Ramos (cell line): ENCODE results near the gene RGS12.

Source experiments
- in situ Hi-C: fragments of 300-500 bp; cut with MboI; formaldehyde crosslinking; loops from one replicate; pipeline ENCODE4 v1.14.3; 2022; ENCODE audit warnings: low sequenced_read_pairs; ENCODE audit not compliant: unreplicated experiment

The RGS12 gene

GRCh38 chr4:3252831-3253641 lies 39.8 kb upstream of the RGS12 start:
- in situ Hi-C loops = no loop called here

GRCh38 chr4:3253808-3254207 lies 39.0 kb upstream of the RGS12 start:
- in situ Hi-C loops = no loop called here

GRCh38 chr4:3254302-3255131 lies 38.3 kb upstream of the RGS12 start:
- in situ Hi-C loops = no loop called here

- in situ Hi-C loops = no loop called here
Measured at GRCh38 chr4:3255611-3256186, 37.1 kb upstream of the RGS12 start.

- in situ Hi-C loops = no loop called here
Measured at GRCh38 chr4:3256230-3257102, 36.4 kb upstream of the RGS12 start.

GRCh38 chr4:3257103-3257555 lies 35.7 kb upstream of the RGS12 start:
- in situ Hi-C loops = no loop called here

- in situ Hi-C loops = no loop called here
Measured at GRCh38 chr4:3257556-3258482, 35.0 kb upstream of the RGS12 start.

- in situ Hi-C loops = no loop called here
Measured at GRCh38 chr4:3261411-3262207, 31.2 kb upstream of the RGS12 start.

GRCh38 chr4:3262208-3263052 lies 30.4 kb upstream of the RGS12 start:
- in situ Hi-C loops = no loop called here

GRCh38 chr4:3263053-3263875 lies 29.6 kb upstream of the RGS12 start:
- in situ Hi-C loops = no loop called here

GRCh38 chr4:3263876-3264193 lies 29.0 kb upstream of the RGS12 start:
- in situ Hi-C loops = no loop called here

GRCh38 chr4:3266076-3266475 lies 26.7 kb upstream of the RGS12 start:
- in situ Hi-C loops = no loop called here

- in situ Hi-C loops = no loop called here
Measured at GRCh38 chr4:3267576-3268394, 25.0 kb upstream of the RGS12 start.

- in situ Hi-C loops = no loop called here
Measured at GRCh38 chr4:3268395-3269104, 24.3 kb upstream of the RGS12 start.
